ENCODE results near the gene KRT73.

The KRT73 gene

GRCh38 chr12:52662093-52662917 is 43.9 kb upstream of the KRT73 start:
- DNase-seq (ENCODE audit: low read depth), result no peak
- TF ChIP-seq POLR2A (IDR thresholded peaks at IDR 0.05; ENCODE audit: extremely low read depth, insufficient read length) (no peak), MAX (IDR thresholded peaks at IDR 0.05; ENCODE audit: low read depth, low read length) (0 out of 2 replicates have a peak, but pooled peaks have one; percentile 37), CTCF (IDR thresholded peaks at IDR 0.05; ENCODE audit: low read depth, low read length) (no peak)
- no peak overlapping the region for H3K4me3 ChIP-seq (ENCODE audit: low read depth, low read length)

GRCh38 chr12:52661668-52662067 is 43.3 kb upstream of the KRT73 start:
- no peak for DNase-seq (ENCODE audit: low read depth)
- TF ChIP-seq MYC (IDR thresholded peaks at IDR 0.05; ENCODE audit: low read depth, low read length), result no peak
- TF ChIP-seq POLR2A (IDR thresholded peaks at IDR 0.05; ENCODE audit: extremely low read depth, insufficient read length), result no peak
- H3K4me3 ChIP-seq (ENCODE audit: low read depth, low read length), result no peak overlapping the region

- no peak for DNase-seq (ENCODE audit: low read depth)
- H3K4me3 ChIP-seq (ENCODE audit: low read depth, low read length), result no peak overlapping the region
- TF ChIP-seq MYC (IDR thresholded peaks at IDR 0.05; ENCODE audit: low read depth, low read length) (no peak), POLR2A (IDR thresholded peaks at IDR 0.05; ENCODE audit: extremely low read depth, insufficient read length) (no peak), MAX (IDR thresholded peaks at IDR 0.05; ENCODE audit: low read depth, low read length) (no peak), CTCF (IDR thresholded peaks at IDR 0.05; ENCODE audit: low read depth, low read length) (no peak)
These were observed 42.7 kb upstream of the KRT73 start for GRCh38 chr12:52660934-52661499.

GRCh38 chr12:52659951-52660350 is 41.6 kb upstream of the KRT73 start:
- no peak for DNase-seq (ENCODE audit: low read depth)
- H3K4me3 ChIP-seq (ENCODE audit: low read depth, low read length), result no peak overlapping the region
- TF ChIP-seq POLR2A (IDR thresholded peaks at IDR 0.05; ENCODE audit: extremely low read depth, insufficient read length) (no peak), MYC (IDR thresholded peaks at IDR 0.05; ENCODE audit: low read depth, low read length) (no peak)

GRCh38 chr12:52659395-52659794 is 41.0 kb upstream of the KRT73 start:
- no peak for DNase-seq (ENCODE audit: low read depth)
- TF ChIP-seq CTCF (IDR thresholded peaks at IDR 0.05; ENCODE audit: low read depth, low read length), result no peak
- TF ChIP-seq MAX (IDR thresholded peaks at IDR 0.05; ENCODE audit: low read depth, low read length), result no peak
- no peak for TF ChIP-seq POLR2A (IDR thresholded peaks at IDR 0.05; ENCODE audit: extremely low read depth, insufficient read length)
- TF ChIP-seq MYC (IDR thresholded peaks at IDR 0.05; ENCODE audit: low read depth, low read length), result no peak
- H3K4me3 ChIP-seq (ENCODE audit: low read depth, low read length), result no peak overlapping the region

- no peak for DNase-seq (ENCODE audit: low read depth)
- TF ChIP-seq MYC (IDR thresholded peaks at IDR 0.05; ENCODE audit: low read depth, low read length) (no peak), MAX (IDR thresholded peaks at IDR 0.05; ENCODE audit: low read depth, low read length) (no peak), CTCF (IDR thresholded peaks at IDR 0.05; ENCODE audit: low read depth, low read length) (no peak), POLR2A (IDR thresholded peaks at IDR 0.05; ENCODE audit: extremely low read depth, insufficient read length) (no peak)
- no peak overlapping the region for H3K4me3 ChIP-seq (ENCODE audit: low read depth, low read length)
These were observed 39.8 kb upstream of the KRT73 start for GRCh38 chr12:52658196-52658595.

Measured in NB4 (cell line).